CD14-positive monocyte (primary cell): ENCODE data around the gene SLC37A4. TPM values are rescaled to one million over a fixed set of nuclear protein-coding genes. Genes with fewer than 3 reads are reported as not detected.
A peak's percentile ranks its signal among the peaks of the same experiment; 100 is the strongest.

Experiments
- DNase-seq, 3 donors: peaks; one replicate each; pipeline ENCODE4 v3.0.0-alpha.2; 2011 to 2022
- H2AFZ ChIP-seq: 2 replicates; pipeline ENCODE4 v1.6.0; 2012; ENCODE audit warnings: mild to moderate bottlenecking, low read depth, low read length, inconsistent platforms; ENCODE audit not compliant: insufficient read depth, poor library complexity, severe bottlenecking
- H3K27ac ChIP-seq, 2 donors: 1 replicate in 1 of 2; 2 replicates in 1 of 2; pipeline ENCODE4 v1.5.1; 2012 to 2013; ENCODE audit warnings: low read length in 2 of 2, control low read depth in 1 of 2, inconsistent platforms in 1 of 2, low read depth in 1 of 2, mild to moderate bottlenecking in 1 of 2
- H3K27me3 ChIP-seq, 2 donors: one replicate each; pipeline versions ENCODE4 v1.6.0 to v1.6.1; 2011 to 2013; ENCODE audit warnings: low read length in 2 of 2; ENCODE audit not compliant: control insufficient read depth in 2 of 2, insufficient read depth in 2 of 2
- H3K36me3 ChIP-seq, 2 donors: replicated peaks in 1 of 2; 1 replicate in 1 of 2; 2 replicates in 1 of 2; pipeline versions ENCODE4 v1.5.1 to v1.6.1; 2012 to 2013; ENCODE audit warnings: low read length in 2 of 2, control low read depth in 1 of 2, inconsistent platforms in 1 of 2, mild to moderate bottlenecking in 1 of 2; ENCODE audit not compliant: insufficient read depth in 2 of 2, control insufficient read depth in 1 of 2
- H3K4me1 ChIP-seq, 2 donors: 1 replicate in 1 of 2; 2 replicates in 1 of 2; pipeline versions ENCODE4 v1.5.1 to v1.6.1; 2012 to 2013; ENCODE audit warnings: low read length in 2 of 2, control low read depth in 1 of 2, inconsistent platforms in 1 of 2, mild to moderate bottlenecking in 1 of 2, moderate library complexity in 1 of 2; ENCODE audit not compliant: insufficient read depth in 2 of 2, control insufficient read depth in 1 of 2
- H3K4me2 ChIP-seq: replicated peaks from 2 replicates; pipeline ENCODE3; 2012; ENCODE audit warnings: low read length, moderate library complexity, mild to moderate bottlenecking; ENCODE audit not compliant: poor library complexity, severe bottlenecking; ENCODE audit errors: extremely low read depth
- H3K4me3 ChIP-seq, 3 experiments: fragments of 200-600 bp in 1 of 3; sonication (generic) in 1 of 3; replicated peaks in 1 of 3; 1 replicate in 2 of 3; 2 replicates in 1 of 3; pipeline ENCODE4 v1.5.1; 2011 to 2013; ENCODE audit warnings: low read length in 3 of 3, mild to moderate bottlenecking in 3 of 3, control low read depth in 2 of 3, low read depth in 2 of 3, inconsistent platforms in 1 of 3, moderate library complexity in 1 of 3
- H3K79me2 ChIP-seq: 2 replicates; pipeline ENCODE4 v1.6.0; 2012; ENCODE audit warnings: mild to moderate bottlenecking, control low read depth, inconsistent platforms, low read length, moderate library complexity; ENCODE audit not compliant: insufficient read depth
- H3K9ac ChIP-seq: 2 replicates; pipeline ENCODE4 v1.6.0; 2017; ENCODE audit warnings: low read length, mild to moderate bottlenecking; ENCODE audit not compliant: insufficient read depth, poor library complexity, severe bottlenecking
- H3K9me3 ChIP-seq, 2 donors: replicated peaks in 1 of 2; 1 replicate in 1 of 2; 2 replicates in 1 of 2; pipeline versions ENCODE4 v1.5.1 to v1.6.1; 2012 to 2013; ENCODE audit warnings: low read length in 2 of 2, control low read depth in 1 of 2; ENCODE audit not compliant: control insufficient read depth in 1 of 2, insufficient read depth in 1 of 2
- H4K20me1 ChIP-seq: 2 replicates; pipeline ENCODE4 v1.6.0; 2012; ENCODE audit warnings: mild to moderate bottlenecking, low read length, control low read depth, moderate library complexity; ENCODE audit not compliant: insufficient read depth
- H3K27ac Mint-ChIP-seq, 7 donors: one replicate each; pipeline ENCODE4 v1.8.0; 2020; ENCODE audit warnings: mild to moderate bottlenecking in 7 of 7, mixed read lengths in 7 of 7, moderate library complexity in 6 of 7, inconsistent platforms in 2 of 7
- H3K27me3 Mint-ChIP-seq, 3 donors: one replicate each; pipeline ENCODE4 v1.8.0; 2021 to 2022; ENCODE audit warnings: low read depth in 3 of 3, mild to moderate bottlenecking in 3 of 3, mixed read lengths in 3 of 3, moderate library complexity in 3 of 3, inconsistent platforms in 1 of 3
- H3K36me3 Mint-ChIP-seq, 2 donors: one replicate each; pipeline ENCODE4 v1.8.0; 2020; ENCODE audit warnings: mixed read lengths in 2 of 2, inconsistent platforms in 1 of 2, mild to moderate bottlenecking in 1 of 2
- H3K4me1 Mint-ChIP-seq: one replicate; pipeline ENCODE4 v1.8.0; 2020; ENCODE audit warnings: mild to moderate bottlenecking, mixed read lengths
- H3K4me3 Mint-ChIP-seq, 2 donors: one replicate each; pipeline ENCODE4 v1.8.0; 2020; ENCODE audit warnings: mild to moderate bottlenecking in 2 of 2, mixed read lengths in 2 of 2, moderate library complexity in 1 of 2
- H3K9me3 Mint-ChIP-seq, 7 donors: one replicate each; pipeline ENCODE4 v1.8.0; 2020 to 2022; ENCODE audit warnings: mixed read lengths in 7 of 7, mild to moderate bottlenecking in 6 of 7, moderate library complexity in 6 of 7, inconsistent platforms in 2 of 7
- CTCF ChIP-seq: fragments of 200-600 bp; IDR thresholded peaks from one replicate; pipeline ENCODE4 v1.8.0; 2022; ENCODE audit warnings: antibody characterized with exemption, mild to moderate bottlenecking
- WGBS: methylation state at CpG from one replicate; pipeline ENCODE4 v1.1.5; 2013; ENCODE audit warnings: missing lambda C conversion rate; ENCODE audit not compliant: insufficient coverage; 5-methylcytosine and 5-hydroxymethylcytosine counted together
- intact Hi-C, 2 donors: fragments of 100-400 bp; cut with micrococcal nuclease; formaldehyde crosslinking; loops; one replicate each; pipeline versions ENCODE4 v1.15.0 to v1.15.1; 2023
- polyA plus RNA-seq, 3 donors: library from polyadenylated mRNA; depleted of rRNA in 1 of 3; unstranded in 2 of 3; stranded (reverse) in 1 of 3; fragments of 300-500 nt in 2 of 3; fragments of >200 nt in 1 of 3; fragmentation: Illumina TruSeq in 2 of 3; gene quantifications; 1 replicate in 2 of 3; 2 replicates in 1 of 3; pipeline ENCODE4 v1.2.3, GENCODE V29; 2012 to 2021

Gene SLC37A4
- polyA plus RNA-seq, 3 donors: 5.9 to 8.0 (median 7.2) TPM

DNA sequence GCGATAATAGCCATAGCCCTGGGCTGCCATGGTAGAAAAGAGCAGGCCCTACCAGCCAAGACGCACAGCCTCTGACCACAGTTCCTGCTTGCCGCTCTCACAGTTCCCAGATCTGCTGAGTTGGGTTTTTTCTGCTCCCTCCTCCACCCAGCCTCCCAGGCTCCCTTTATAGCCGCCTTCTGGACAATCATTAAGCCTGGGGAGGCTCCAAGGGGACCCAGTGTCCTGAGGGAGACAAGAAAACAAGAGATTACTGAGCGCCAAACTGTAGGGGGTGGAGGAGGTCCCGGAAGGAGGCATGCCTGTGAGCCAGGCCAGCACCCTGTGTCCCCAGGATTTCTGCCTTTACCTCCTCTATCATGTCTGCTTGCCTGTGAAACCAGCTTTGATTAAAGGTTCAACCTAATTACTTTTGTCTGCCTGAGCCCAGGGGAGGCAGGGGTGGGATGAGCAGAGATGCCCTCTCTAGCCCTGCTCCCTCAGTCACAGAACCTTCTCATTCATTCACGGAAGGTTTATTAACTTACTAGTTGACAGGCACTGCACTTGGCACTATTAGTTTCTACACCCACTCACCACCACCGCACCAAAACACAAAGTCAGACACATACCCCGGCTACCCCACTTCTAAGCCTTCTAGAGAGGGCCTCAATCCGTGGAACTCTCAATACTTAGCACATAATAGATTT is 1.2 kb downstream of the SLC37A4 start:
- Mint-ChIP-seq H3K4me1 (peaks cover 16% of the 10 kb centered on the region), H3K27me3 (no peaks in the 10 kb centered on the region), H3K27ac (peak overlapping the region in 2 of 7 donors; percentile 13 to 63), H3K9me3 (no peaks in the 10 kb centered on the region), H3K4me3 (peak overlapping the region; percentile 81 to 85), H3K36me3 (peaks cover 20 to 22% of the 10 kb centered on the region in 2 donors)
- no peaks in the 10 kb centered on the region for H3K27me3 ChIP-seq
- H3K4me2 ChIP-seq: peak overlapping the region; percentile 99
- DNase-seq: no peak
- peak overlapping the region in 1 of 3 experiments; percentile 97 for H3K4me3 ChIP-seq
- WGBS: 55% methylated on average over 7 of the region's 10 CpGs
- H4K20me1 ChIP-seq: no peaks in the 10 kb centered on the region
- H3K27ac ChIP-seq: no peak overlapping the region
- intact Hi-C loops: loop anchor here (1.0 to 5.0 kb wide), 3 partner anchors 9 to 32 kb away; partner anchors contain the start of genes CENATAC (in 1 of the 2) and HYOU1 (in 1 of the 2)
- peaks cover 3% of the 10 kb centered on the region for H3K79me2 ChIP-seq
- no peaks in the 10 kb centered on the region for H3K9me3 ChIP-seq
- no peak for TF ChIP-seq CTCF
- H3K9ac ChIP-seq: peak overlapping the region; percentile 59
- H3K36me3 ChIP-seq: peaks cover 11 to 21% of the 10 kb centered on the region in 2 donors
- peak overlapping the region; percentile 100 for H2AFZ ChIP-seq
- H3K4me1 ChIP-seq: peaks cover 8 to 15% of the 10 kb centered on the region in 2 donors

GRCh38 chr11:119029069-119029339 is 1.7 kb downstream of the SLC37A4 start:
- Histone ChIP-seq H3K36me3 (peaks cover 16 to 26% of the 10 kb centered on the region in 2 donors), H3K27me3 (no peaks in the 10 kb centered on the region), H3K4me1 (peaks cover 8 to 15% of the 10 kb centered on the region in 2 donors), H3K9me3 (no peaks in the 10 kb centered on the region), H3K9ac (no peak overlapping the region), H4K20me1 (no peaks in the 10 kb centered on the region), H3K79me2 (peaks cover 3% of the 10 kb centered on the region), H3K4me3 (no peak overlapping the region), H3K27ac (no peak overlapping the region), H2AFZ (peak overlapping the region; percentile 100), H3K4me2 (no peak overlapping the region)
- no peak overlapping the region for H3K4me3 Mint-ChIP-seq
- no peaks in the 10 kb centered on the region for H3K27me3 Mint-ChIP-seq
- H3K4me1 Mint-ChIP-seq: peaks cover 16% of the 10 kb centered on the region
- H3K36me3 Mint-ChIP-seq: peaks cover 24 to 26% of the 10 kb centered on the region in 2 donors
- WGBS: 100% methylated on average over 1 of the region's 1 CpG
- H3K9me3 Mint-ChIP-seq: no peaks in the 10 kb centered on the region
- intact Hi-C loops: no loop called here
- no peak for TF ChIP-seq CTCF
- peak overlapping the region in 2 of 7 donors; percentile 3 to 13 for H3K27ac Mint-ChIP-seq
- DNase-seq: no peak
